ENCODE measurements around the gene UPK2.

The UPK2 gene

DNA sequence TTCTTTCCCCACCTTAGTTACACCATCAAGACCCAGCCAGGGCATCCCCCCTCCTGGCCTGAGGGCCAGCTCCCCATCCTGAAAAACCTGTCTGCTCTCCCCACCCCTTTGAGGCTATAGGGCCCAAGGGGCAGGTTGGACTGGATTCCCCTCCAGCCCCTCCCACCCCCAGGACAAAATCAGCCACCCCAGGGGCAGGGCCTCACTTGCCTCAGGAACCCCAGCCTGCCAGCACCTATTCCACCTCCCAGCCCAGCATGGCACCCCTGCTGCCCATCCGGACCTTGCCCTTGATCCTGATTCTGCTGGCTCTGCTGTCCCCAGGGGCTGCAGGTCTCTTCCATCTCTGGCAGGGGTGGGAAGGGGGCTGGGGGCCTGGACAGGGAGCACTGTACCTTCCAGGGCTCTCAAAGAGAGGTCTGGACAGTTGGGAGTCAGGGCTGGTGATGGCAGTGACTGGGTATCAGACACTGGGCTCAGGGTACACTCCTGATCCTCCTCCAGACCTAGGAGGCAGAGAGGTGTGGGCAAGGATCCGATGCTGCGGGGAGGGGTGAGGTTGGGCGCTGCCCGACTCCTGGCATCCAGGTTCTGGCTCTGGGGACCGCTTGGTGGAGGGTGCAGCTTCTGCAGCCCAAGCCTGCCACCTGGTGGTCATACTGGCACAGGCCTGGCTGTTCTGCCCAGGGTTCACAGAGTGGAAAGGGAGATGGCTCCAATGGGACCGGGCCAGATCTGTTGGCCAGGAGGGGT lies at the start of gene UPK2:
TSS of gene UPK2 (plus strand) at position 205 of the 753 bp plus-strand sequence. CDS start at position 258, 53 bp downstream.
- DNase-seq, result peak; percentile 88

DNA sequence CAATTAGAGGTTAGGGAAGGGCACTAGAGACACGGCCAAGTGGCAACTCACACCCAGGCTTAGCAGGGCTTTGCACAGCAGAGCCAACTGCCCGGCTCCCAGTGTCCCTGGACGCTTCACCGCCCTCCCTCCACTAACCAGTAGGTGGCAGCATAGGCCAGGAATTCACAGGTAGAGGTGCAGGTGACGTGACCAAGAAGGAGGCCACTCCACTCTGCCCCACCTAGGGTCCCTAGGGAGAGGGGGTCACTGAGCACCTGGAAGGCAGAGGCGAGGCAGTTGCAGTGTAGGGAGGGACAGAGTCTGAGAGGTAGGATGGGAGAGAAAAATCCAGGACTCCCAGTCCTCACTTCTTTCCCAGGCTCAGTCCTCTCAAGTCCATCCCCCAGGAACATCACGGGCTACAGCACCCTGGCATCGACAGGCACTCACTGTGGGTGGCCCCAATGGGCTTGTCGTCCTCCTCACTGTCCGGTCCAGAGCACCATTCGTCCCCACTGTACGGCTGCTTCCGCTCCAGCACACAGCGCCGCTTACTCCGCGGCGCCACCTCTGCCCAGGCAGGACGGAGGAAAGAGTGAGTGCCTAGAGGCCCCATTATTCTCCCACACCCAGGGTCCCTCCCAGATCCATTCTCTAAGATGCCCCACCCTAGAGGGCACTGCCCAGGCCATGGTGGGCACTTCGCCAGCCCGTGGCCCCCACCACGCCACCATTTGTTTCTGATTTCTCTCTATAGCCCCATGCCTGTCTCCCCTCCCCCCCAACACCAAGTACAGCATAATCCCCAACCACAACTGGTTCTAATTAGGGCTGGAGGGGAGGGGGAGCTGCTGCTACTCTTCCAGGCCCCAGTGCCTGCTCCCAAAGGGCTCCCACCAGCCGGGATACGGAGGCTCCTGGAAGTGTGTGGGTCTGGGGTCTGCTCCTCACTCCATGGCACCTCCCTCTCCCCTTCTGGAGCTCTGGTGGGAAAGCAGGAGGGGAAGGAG lies 48.8 kb upstream of the UPK2 start:
- peak; percentile 92 for DNase-seq

DNA sequence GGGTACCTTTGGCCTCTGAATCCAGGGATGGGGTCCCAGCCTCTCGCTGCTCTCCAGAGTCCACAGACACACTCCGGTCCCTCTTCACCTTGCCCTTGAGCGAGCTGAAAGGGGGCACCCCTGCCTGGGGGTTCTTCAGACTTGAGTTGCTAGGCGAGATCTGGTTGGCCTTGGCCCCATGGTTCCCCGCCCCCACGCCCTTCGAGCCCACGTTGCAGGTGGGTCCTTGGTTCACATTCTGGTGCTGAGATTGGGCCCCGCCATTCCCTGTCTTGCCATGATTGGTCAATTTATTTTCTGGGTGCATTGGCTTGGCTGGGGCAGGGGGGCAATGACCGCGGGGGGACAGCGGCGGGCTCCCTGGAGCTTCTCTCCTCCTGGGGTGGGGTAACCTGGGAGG lies 47.8 kb upstream of the UPK2 start:
- DNase-seq, result no peak

DNA sequence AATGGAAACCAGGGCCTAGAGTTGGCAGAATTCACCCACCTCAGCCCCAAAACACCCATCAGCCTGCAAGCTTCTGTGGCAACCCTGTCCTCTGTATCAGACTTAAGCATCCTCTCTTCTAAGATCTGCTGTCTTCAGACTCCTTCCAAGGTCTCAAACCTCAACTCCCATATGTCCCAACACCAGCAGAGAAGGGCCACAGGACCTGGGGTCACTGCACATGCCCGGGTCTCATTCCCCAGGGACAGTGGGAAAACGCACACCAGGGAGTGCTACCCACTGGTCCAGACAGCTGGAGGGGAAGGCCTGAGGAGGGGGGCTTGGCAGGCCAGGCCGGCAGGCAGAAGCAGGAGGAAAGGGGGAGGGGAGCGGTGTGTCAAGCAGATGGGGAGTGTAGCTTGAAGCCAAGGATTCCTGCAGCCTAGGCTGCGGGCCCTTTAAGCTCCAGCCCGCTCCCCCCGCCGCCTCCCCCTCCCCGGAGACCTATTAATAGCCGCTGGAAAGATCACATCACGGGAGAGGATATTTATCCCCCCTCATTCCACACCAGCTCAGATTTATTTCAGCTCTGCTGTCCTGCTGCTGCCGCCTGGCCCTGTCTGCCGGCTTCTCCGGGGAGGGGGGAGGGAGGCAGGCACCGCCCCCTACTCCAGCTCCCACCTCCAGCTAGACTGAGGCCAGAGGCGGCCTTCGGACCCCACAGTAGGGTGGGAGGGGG lies 47.0 kb upstream of the UPK2 start:
- peak; percentile 94 for DNase-seq

DNA sequence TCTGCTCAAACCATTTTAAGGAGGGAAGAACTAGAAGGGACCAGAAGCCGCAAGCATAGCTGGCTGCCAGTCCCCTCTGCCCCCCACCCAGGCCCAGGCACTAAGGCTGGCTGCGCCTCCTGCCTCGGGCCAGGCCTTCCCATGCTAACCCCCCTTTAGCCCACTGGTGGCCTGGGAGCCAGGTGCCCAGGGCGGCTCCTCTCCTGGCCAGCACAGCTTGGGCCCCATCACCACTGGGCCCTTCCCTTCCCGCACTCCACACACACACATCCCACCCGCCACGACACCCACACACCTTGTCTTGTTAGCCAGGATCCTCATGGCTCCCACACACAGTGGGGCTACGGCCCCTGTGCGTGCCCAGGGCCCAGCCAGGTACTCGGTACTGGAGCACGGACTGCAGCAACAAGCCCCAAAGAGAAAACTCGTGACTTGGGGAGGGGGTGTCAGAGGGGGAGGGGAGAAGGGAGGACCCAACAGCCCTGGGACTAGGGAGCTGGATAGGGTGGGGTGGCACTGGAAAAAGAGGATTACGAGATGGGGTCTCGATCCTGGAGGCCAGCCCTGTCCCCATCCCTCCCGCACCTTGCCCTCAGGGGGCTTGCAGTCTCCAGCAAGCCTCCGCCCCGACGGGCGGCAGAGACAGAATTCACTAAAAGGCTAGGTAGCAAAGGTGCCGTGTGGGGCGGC lies 46.3 kb upstream of the UPK2 start:
- no peak for DNase-seq

DNA sequence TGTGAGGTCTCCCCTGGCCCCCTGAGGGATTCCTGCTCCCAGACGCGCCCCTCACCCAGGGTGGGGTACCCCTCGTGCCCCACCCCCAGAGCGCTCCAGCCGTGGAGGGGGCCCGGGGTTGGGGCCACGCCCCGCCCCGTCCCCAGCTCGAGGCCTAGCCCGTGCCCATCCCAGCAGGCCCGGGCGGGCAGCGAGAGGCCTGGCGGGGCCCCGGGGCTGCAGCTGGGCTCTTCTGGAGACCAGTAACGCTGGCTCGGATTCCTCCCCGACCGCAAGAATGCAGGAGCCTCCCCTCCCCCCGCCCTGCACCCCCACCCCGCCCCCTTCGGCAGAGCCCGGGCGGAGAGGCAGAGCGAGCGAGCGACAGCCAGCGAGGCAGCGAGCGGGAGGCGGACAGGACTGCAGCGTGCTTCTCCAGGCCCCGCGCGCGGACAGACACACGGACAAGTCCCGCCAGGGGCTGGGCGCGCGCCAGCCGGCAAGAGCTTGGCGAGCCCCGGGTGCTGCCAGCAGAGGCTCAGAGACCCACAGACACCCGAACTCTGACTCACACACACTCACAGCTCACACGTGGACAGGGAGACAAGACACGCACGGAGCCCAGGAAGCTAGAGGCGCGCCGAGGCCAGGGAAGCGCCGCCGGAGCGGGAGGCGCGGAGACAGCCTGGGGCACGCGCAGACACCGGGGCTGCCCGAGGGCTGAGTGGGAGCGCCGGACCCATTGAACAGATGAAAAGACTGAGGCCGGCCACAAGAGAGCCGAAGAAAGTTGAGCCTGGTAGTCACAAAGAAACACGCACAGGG lies 45.6 kb upstream of the UPK2 start:
- peak; percentile 96 for DNase-seq

DNA sequence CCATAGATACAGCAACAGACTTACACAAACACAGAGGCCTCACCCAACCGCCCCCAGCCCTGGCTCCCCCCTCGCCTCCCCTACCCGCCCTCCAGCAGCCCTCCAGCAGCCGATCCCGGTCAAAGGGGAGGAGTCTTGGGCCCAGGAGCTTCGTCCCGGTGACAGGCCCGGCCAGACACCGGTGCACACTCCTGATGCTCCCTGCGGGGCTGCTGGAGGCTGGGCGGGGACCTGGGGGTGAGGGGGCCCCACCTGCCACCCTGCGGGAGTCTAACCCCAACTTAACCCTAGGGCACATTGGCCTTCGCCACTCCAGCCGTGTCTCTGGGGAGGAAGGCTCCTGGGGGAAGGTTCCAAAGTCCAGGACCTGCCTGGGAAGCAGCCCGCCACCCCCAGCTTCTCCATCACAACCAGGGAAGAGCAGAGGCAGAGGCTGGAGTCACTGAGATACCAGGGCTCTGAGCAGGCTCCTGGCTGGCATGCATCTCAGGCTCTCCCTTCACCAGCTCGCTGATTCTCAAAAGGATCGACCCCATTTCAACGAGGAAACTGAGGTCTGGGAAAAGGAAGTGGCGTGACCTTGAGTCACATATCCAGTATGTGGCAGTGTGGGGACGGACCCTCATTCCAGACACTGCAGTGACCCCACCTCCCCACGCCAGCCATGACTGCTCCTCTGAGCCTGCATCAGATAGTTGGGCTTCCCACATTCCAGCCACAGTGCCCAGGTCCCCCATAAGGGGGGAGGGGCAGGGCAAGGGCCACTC lies 44.8 kb upstream of the UPK2 start:
- DNase-seq, result peak; percentile 90

DNA sequence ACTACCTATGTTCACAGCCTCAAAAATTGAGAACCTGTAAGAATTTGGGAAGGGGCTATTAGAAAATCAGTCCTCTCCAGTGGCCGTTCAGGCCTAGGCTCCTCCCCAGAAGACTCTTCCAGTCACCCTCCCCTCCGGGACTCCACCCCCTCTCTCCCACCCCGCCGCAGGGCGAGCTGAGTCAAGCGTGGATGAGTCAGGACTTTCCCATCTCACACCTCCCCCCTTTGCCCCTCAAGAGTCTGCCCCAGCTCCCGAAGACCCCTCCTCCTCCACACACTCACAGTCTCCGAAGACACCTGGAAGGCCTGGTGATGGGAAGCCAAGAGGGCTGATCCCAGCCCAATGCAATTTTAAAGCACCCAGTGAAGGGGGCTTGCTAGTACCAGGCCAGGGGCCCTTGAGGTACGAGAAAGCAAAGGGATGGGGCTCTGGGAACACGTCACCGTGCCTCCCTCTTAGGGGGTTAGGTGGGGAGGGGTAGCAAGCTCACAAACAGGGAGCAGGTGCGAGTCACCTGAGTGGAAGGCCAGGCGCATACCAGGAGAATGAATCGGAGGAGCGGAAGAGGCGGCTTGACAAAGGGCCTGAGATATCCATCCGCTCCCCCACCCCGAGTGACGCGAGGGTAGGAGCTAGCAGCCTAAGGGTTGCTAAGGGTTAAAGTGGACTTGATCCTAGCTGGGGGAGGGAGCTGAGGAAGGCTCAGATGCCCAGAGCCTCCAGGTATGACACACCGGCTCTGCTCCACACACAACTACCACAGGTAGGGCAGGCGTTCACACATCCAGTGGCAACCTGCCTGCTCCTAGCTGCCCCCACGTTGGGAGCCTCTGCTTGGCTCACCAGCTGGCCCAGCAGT lies 44.0 kb upstream of the UPK2 start:
- DNase-seq, result peak; percentile 96

DNA sequence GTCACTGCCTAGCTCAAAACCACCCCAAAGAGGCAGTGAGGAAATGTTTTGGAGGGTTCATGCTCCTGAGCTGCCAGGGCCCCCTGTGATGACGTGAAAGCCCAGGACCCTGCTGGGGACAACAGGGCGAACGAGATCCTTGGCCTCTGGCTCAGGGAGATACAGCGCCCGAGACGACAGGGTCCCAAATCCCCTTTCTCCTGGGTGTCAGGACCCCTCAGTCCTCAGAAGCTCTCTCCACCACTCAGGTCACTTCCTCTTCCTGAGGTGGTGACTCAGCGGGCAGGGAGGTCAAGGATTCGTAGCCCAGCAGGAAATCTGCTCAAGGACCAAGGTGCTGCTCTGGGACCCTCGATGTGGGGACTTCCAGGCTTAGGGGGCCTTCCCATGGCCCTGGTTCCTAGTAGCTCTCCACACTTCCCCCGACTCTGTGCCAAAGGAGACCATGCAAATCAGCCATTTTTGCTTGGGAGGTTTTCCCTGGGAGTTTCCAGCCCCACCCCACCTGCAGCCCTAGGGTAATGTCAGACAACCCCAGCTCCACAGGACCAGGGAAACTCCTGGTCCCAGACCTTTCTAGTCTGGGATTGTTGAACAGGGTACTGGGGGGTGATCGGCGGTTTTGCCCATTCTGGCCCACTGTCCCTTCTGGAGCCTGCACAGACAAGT lies 43.2 kb upstream of the UPK2 start:
- peak; percentile 96 for DNase-seq

DNA sequence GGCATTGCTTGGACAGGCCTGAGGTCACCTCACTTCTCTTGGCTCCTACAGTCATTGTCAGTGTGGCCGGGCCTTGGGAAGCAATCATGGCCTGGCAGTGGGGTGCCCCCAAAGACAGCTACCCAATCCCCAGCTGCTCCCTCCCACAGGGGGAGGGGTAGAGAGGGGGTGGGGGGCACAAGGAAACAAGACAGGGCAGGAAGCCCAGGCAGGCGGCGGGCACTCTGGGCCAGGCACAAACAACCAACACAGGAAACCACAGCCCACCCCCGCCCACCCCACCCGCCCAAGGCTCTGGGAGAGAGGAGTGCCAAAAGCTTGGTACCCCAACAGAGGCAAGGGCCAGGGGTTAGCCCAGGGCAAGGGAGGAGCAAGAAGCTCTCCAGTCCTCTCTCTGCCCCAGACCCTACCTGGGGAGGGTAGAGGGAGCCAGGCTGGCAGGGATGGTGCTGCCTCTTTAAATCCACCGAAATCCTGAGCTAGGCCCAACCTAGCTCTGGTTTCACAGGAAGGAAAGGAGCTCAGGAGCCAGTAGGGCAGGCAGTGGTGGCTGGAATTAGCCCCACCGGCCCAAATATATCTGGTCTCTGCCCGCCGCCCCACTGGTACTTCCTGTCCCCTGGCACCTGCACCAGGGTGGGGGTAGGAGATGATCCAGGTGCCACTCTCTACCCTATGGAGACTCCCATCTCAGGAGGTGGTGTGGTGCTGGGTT lies 42.5 kb upstream of the UPK2 start:
- peak; percentile 96 for DNase-seq

DNA sequence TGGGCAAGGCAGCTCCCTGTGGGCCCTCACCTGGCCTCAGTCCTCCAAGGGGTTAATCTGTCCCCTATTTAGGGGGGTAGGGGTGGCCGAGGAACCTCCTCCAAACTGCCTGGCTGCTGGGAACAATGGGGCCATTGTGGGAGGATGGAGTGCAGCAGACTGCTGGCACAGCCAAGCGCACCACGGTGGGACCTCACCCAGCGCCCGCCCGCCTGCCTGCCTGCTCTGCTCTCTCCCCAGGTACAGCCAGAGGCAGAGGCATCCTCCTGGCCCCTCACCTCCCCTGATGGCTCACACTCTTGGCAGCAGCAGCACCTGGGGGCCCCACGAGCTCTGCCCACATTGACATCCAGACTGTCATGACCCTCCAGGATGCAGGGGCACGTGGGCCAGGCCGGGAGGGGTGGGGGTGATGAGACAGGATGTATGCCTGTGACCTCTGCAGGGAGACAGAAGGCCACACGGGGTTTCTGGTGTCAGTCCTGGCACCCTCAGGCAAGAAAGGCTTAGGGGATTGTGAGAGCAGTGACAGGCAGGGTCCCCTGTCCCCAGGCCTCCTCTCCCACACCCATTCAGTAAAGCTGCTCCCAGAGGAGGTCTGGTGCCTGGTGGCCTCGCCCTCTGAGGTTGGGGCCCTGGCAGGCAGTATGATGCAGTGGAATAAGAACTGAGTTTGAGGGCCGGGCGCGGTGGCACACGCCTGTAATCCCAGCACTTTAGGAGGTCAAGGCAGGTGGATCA lies 41.8 kb upstream of the UPK2 start:
- DNase-seq, result peak; percentile 99

DNA sequence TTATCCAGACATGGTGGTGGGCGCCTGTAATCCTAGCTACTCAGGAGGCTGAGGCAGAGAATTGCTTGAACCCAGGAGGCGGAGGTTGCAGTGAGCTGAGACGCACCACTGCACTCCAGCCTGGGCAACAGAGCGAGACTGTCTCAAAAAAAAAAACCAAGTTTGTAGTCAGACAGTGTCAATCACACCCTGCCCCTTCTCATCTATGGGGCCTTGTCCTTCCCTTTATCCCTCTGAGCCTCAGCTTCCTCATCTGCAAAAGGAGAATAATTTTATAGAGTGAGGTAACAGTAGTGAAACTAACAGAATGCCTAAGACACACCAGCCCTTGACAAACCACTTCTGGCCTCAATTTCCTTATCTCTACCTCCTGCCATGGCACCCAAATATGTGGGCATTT lies 41.1 kb upstream of the UPK2 start:
- DNase-seq, result peak; percentile 49

DNA sequence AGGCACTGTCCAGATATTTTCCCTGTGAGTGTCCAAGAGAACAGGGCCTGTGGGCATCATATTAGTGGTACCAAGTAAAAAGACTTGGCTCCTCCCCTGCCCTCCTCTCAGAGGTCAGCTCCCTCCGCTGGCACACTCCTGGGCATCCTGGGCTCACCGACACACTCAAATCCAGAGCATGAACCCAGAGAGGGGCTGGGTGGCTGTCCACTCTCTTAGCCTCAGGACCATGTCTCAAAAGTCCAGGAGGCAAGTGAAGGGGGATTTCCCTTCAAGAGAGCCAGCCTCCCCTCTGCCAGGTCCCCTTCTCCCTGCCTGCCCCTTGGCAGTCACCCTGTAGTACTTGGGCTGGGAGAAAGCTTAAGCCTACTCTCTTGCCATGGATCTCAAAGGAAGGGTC lies 40.7 kb upstream of the UPK2 start:
- DNase-seq, result no peak

DNA sequence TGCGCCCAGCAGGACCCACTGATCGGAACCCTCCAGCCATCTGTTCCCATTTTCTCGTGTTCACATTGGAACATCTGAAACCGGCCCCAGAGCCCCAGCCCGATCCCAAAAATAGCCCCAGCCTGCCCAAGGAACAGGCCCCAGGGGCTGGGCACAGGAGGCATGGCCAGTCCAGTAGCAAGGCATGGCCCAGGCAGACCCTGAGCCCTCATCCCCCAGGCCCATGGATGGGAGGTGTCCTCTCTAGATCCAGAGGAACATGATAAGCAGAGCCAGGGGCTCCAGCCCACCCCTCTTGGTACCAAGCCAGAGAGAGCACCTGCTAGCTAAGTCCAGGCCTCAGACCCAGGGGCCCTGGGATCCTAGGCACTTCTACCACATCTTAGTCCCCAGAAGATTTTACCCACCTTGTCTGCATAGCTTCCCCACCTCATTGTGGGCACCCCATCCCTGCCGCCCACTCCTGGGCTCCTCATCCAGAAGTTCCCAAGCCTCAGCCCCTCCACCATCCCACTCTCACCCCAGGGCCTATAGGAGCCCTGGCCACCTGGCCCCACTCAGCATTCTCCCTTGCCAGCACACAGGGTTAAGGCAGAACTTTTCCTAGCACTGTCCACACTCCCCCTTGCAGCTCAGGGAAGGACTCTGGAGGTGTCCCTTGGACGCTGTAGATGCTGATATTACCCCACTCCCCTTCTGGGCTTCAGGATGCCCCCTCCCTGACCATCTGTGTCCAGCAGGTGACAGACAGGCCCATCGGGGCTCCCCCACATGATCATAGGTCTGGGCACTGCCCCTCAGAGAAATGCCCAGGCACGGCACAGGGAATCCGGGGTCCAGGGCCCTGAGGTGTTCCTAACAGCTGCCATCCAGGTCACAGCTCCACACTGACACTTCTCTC lies 39.9 kb upstream of the UPK2 start:
- no peak for DNase-seq

DNA sequence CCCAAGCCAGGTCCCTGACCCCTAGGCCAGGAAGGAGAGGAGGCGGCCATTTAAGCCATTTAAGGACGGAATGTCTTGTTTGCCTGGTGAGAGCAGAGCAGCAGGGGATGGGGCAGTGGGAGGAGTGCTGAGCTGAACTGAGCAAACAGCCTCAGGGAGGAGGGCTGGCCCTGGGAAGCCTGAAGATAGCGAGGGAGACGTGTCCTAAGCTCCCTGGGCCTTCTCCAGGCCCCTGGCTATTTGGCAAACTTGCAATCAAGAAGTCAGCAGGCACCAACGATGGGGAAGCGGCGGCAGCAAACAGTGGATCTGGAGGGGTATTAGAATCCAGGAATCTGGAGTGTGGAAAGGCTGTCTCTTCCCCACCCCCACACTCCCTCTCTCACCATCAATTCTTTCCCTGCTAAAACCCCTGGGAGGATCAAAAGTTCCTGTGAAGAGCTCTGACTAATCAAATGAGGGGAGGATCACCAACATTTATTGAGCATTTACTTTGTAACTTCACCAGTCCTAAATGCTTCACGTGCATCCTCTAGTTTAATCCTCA lies 39.2 kb upstream of the UPK2 start:
- DNase-seq, result peak; percentile 57

DNA sequence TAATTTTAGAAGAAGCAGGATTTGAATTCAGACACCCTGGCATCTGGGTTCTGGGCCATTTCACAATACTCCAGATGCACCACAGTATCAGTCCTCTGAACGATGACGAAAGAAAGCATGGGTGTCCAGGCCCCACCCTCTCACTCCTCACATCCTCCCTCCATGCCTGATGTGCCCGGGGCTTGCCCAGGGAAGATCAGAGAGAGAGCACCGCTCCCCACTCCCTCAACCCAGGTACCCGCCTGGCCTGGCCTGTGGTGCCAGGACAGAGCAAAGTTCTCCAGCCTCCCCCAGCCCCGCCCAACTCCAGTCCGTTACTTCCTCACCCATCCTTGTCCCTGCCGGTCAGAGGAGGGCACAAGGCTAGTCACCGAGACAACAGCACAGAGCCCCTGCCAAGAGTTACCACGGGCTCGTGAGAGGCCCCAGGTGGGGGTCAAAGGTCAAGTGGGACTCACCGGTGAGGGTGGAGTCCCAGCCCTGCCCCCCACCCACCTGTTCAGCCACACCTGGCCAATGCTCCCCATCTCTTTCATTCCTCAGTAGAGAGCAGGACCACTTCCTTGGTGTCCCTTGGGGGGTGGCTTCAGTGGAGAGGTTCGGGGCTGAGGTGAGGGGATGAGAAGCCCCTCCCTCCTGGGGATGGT lies 38.5 kb upstream of the UPK2 start:
- DNase-seq, result no peak
